GM15510 (cell line): ENCODE results near the gene CLPTM1L.

Experiments used
- POLR2A ChIP-seq: IDR thresholded peaks from 3 replicates; pipeline ENCODE4 v1.6.1; 2011; ENCODE audit warnings: borderline replicate concordance; ENCODE audit not compliant: insufficient read length; ENCODE audit errors: extremely low read depth

The CLPTM1L gene

DNA sequence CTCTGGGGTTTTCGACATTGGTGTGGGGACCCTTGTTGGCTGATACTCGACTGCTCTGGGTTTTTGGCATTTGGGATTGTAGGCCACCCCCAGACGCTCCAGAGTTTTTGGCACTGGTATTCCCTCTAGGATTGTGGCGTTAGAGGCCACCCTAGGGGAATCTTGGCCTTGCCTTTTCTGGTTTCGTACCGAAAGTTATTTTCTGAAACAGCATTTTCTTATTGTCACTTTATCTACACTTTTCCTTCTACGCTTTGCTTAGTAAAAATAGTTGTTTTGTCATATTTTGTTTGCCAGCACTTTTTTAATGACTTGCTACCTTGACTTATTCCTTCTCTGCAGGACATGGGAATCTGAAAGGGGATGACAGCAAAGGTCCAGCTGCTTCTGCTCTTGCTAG lies 25.1 kb upstream of the CLPTM1L start:
- TF ChIP-seq POLR2A: no peak

DNA sequence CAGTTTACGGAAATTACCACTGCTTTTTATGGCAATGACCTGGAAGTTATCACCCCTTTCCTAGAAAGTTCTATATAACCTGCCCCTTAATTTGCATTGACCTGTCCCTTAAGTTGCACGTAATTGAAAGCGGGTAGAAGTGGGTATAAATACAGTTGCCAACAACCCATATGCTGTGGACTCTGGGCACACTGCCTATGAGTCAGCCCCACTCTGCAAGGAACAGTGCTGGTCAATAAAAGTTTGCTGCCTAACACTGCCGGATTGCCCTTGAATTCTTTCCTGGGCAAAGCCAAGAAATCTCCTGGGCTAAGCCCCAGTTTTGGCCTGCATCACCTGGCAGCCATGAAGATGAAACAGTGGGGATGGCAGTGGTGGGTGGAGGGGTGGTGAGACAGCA lies 23.9 kb upstream of the CLPTM1L start:
- no peak for TF ChIP-seq POLR2A

DNA sequence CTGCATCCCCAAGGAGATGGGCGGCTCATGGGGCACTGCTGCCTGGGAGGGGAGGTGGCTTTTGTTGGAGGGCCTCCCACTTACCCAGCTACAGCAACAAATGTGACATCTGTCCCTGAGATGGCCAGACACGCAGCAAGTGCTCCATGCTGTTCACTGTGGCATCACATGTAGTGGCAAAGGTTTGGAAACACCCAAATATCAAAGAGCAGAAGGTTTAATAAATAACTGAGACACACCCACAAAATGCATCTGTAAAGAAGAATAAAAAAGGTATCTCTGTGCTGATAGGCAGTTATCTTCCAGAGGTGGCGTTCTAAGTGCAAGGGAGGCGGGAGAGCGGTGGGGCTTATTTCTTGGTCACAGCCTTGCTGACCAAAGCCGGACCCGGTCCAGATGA lies 23.3 kb upstream of the CLPTM1L start:
- TF ChIP-seq POLR2A: no peak

DNA sequence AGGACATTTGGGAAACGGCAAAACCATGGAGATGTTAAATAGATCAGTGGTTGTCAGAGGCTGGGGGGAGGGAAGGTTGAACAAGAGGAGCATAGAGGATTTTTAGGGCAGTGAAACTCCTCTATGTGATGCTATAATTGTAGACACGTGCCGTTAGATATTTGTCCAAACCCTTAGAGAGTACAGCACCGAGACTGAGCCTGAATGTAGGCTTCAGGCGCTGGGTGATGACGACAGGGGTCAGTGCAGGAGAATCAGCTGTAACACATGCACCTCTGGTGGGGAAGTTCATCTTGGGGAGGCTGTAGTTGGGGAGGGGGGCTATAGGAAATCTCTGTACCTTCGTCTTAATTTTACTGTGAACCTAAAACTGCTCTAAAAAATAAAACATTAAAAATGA lies 22.2 kb upstream of the CLPTM1L start:
- TF ChIP-seq POLR2A: no peak

DNA sequence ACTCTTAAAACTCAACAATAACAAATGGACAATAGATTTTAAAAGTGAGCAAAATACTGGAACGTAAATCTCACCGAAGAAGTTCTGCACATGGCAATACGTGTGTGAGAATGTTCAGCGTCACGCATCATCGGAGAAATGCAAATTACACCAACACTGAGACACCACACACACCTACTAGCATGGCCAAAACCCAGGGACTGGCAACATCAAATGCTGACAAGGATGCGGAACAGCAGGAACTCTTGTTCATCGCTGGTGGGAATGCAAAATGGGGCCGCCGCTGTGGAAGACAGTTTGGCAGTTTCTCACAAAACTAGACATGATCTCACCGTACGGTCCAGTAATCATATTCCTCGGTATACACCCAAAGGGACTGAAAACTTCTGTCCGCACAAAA lies 21.6 kb upstream of the CLPTM1L start:
- no peak for TF ChIP-seq POLR2A

DNA sequence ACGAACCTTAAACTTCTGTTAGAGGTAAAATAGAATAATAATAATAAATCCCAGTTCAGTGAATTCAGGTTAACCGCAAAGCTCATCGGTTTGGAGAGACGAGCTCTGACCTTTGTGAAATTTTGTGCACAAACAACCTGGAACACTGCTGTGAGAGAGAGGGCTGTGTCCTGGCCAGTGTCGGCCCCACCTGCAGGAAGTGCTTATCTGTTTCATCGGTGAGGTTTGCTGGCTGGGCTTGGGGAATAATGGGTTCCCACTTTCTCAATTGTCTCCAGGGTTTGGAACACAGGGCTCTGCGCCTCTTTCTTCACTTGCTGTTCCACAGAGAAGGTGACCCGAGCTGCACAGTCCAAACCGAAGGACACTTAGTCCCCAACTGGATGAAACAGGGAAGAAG lies 19.3 kb upstream of the CLPTM1L start:
- no peak for TF ChIP-seq POLR2A

DNA sequence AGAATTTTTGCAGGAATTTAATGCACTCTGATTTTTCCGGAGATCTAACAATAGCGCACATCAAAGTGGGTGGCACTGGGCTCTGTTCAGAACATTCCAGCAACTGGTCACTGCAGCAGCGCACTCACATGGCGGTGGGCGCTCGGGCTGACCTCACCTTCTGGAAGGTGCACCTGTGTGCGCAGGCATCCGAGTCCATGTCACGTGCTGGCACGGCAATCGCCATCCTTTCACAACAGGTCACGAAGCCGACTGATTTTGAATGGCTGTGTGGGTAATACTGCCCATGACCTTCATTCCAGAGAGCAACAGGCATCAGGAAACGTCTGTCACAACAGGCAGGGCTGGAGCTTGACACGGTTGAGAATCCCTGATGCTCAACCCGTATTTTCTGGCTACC lies 18.7 kb upstream of the CLPTM1L start:
- no peak for TF ChIP-seq POLR2A

DNA sequence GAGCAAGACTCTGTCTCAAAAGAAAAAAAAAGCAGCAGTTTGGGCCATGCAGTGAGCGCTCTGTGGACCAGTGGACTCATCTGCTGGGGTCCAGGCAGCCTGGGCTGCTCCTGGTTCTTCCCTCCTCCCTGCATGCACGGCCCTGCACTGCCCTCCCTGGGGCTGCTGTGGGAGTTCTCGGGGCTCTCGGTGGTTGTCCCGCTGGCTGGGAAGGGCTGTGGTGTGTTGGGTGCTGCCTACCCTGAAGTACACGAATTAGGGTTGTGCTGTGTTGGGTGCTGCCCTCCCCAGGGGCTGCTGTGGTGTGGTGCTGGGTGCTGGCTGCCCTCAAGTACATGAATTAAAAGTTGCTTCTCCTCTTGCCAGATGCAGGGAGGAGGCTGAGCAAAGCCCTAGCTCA lies 18.3 kb upstream of the CLPTM1L start:
- TF ChIP-seq POLR2A: no peak

DNA sequence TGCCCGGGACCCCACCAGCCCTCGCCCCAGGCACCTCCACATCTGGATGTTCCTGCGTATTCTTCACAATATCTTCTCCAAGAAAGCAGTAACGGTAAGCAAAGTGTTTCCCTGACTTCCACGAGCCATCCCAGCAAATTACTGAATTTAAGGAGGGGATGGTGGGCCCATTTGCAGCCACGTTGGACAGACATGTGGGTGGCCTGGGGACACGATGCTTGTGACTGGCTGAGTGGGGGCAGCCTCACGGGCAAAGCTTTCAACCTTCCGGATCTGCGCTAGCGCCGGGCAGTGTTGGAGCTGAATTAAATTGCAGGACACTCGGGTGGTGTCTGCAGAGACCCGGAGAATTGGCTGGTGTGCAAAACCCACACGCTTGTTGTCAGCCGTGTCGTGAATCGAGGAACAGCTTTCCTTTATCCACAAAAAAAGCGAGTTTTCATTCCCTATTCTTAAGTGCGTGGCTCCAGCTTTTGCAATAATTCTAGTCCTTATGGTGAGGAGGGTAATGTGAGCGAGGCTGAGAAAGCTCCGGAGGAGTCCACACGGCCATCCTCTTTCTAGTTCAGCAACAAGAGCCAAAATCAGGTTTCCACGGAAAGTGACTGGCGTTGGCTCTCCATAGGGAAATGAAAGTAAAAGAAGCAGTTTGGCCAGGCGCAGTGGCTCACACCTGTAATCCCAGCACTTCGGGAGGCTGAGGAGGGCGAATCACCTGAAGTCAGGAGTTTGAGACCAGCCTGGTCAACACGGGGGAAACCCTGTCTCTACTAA lies 17.5 kb upstream of the CLPTM1L start:
- TF ChIP-seq POLR2A: no peak

DNA sequence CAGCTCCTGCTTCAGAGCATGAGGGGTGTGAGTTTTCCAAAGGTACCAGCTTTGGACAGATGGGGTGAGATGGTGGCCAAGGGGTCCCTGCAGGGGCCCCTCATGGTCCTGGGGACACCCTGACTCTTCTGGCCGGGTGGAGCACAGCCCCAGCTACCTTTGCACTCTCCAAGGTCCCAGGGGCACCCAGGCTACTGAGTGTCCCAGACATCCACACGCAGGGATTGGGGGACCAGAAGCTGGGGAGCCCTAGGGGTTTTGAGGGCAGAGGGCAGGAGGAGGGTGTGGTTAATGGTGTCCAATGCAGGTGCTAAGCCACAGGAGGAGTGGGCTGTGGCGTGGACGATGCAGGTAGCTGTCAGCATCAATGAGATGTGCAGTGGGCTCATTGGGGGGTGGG lies 16.0 kb upstream of the CLPTM1L start:
- TF ChIP-seq POLR2A: no peak

DNA sequence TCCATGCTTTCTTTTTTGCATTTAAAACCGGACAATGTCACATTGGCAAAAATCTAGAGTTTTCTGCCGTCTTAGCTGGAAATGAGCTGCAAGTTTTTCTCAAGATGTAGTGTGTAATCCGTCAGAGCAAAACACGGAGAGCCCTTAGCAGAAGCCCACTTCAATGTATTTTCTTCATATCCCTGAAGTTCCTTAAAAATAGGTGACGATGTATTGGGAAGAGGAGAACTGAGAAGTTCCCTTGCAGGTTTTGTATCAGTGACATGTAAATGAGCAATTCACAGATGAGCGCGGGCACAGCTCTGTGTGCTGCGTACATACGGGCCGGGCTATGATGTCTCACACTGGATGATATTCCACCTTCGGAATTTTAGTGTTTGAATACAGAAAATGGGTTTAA lies 14.8 kb upstream of the CLPTM1L start:
- no peak for TF ChIP-seq POLR2A

DNA sequence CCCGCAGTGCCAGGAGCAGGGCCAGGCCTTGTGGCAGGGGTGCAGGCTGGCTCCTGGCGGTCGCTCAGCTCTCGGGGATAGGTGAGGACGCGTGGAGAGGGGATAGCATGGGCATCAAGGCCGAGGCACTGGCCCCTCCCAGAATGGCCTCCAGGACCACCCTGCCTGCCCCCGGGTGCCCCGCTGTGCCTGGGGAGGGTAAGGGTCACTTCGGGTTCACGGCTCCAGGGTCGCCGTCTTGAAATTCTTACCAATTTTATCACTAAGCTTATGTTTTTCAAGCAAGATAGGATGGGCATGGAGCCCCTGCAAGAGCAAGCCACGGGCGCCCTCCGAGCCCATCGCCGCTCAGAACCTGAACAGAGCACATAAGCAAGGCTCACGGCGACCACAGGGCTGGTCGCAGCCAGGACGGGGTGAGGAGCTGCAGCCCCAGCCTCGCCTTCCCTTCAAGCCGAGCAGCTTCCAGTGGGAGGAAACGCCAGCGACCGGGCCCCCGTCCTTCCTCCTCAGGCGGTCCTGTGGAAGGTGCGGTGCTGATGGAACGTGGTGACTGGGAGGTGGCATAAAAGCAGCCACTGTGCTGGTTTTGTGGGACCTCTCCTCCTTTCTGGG lies 14.2 kb upstream of the CLPTM1L start:
- no peak for TF ChIP-seq POLR2A

DNA sequence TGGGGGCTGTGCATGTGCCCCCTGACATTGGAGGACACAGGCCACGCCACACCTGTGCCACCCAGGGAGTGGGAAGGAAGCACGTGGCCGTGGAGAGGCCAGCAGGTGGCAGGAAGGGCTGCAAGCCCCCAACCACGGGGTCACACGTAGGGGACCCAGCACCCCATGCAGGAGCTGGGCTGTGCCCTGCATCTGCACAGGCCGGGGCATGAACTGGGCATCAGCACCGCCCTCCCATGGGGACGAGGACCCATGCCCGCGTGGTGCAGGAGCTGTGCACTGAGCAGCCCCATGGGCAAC lies 13.8 kb upstream of the CLPTM1L start:
- no peak for TF ChIP-seq POLR2A

DNA sequence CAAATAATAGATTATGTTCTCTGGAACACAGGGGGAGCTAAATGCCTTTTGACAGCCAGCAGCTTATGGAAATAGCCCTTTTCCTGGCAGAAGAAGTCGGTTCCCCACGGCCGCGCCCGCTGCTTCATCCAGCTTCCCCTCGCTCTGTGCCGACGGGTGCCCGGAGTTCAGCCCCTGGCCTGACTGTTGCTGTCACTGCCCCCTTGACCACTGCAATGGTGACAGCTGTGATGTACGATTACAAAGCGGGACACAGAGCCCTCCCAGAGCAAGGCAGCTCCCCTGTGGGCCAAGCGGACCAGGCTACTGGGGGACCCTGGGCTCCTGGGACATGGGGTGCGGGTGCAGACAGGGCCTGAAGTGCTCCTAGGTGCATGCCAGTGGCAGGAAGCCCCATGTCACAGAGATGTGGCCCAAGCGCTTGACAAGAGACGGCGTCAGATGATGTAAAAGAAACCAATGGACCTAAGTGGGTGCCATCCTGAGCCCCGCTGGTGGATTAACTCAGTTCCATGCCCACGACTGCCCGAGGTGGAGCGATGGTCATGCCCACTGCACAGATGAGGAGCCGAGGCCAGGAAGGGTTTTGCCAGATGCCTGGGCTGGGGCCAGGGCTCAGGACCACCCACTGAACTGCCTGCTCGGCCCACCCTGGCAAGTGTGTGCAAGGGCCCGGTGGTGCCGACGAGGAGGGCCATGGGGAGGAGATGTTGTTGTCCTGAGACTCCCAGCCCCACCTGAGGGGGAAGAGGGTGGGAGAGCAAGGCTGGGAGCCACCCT lies 13.2 kb upstream of the CLPTM1L start:
- TF ChIP-seq POLR2A: no peak

DNA sequence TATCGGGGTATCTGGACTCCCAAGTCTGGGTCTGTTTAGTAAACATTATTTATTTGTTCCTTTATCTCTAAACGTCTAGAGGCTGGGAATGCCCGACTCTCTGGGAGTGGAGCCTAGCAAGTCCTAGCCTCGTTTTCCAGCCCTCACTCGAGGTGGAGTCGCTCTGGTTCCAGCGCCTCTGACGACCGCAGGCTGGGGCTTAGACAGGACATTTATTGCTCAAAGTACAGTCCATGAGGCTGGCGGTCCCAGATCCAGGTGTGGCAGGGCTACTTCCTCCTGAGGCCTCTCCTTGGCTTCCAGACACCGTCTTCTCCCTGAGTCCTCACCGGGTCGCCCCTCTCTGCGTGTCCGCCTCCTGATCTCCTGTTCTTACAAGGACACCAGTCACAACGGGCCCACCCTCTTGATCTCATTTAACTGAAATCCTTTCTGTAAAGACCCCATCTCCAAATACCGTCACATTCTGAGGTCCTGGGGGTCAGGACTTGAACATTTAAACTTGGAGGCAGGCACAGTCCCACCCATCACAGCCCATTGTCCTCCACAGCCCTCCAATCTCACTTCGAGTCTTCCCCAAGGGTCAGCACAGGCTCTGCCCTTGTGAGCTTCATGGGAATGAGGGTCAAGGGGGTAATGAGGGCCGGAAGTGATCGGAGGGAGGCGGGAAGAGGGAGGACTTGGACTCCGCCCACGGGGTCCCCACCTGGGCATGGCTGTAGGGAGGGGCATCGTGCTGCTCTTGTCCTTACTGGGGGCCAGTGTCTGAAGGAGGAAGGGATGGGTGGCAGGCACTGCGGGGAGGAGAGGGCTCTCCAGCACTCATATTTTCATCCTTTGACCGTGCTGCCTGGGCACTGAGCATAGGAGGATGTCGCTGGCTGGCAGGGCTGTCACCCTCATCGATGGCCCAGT lies 12.2 kb upstream of the CLPTM1L start:
- no peak for TF ChIP-seq POLR2A
